Measurements from ENCODE around the gene MYCL. TPM values are rescaled to one million over a fixed set of nuclear protein-coding genes. Genes with fewer than 3 reads are reported as not detected.

MYCL gene
- total and polyA plus RNA-seq, 2 of the 13 experiments (the other 11 are each of a cell fraction or from before 2014, with no cell fraction given), result 0.31 to 1.7 TPM

DNA sequence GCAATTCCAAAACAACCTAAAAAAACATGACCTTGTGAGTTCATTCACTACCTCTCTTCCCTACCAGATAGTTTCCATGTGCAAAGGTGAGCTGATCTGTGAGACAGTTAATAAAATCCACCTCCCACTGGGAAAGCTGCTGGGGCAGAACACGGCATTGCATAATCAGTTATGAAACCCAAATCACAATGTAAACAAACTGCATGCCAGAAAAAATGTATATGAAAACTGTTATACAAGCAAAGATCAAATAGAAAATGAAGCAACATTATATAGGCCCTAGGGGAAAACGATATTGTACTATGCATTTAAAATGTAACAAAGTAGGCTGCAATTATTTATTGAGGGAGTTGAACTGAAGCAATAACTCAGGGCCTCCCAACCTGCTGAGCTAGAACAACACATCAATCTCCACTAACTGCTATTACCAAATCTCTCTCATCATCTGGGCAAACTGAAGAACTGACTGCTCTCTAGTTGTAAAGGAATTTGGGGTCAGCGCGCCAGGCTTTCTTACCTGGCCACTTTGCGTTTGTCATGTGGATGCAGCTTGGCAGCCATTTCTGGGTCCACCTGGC is 49.4 kb downstream of the MYCL start (continued):
- TF ChIP-seq ZNF660 (CRISPR knock-in tag; IDR thresholded peaks at IDR 0.05; ENCODE audit: borderline replicate concordance, low read depth), result no peak
- peak in 1 of 2 experiments; percentile 48; a peak in 1 of 4 replicates for TF ChIP-seq KLF16 (CRISPR knock-in tag; IDR thresholded peaks at IDR 0.05)
- TF ChIP-seq, protein P1, sequence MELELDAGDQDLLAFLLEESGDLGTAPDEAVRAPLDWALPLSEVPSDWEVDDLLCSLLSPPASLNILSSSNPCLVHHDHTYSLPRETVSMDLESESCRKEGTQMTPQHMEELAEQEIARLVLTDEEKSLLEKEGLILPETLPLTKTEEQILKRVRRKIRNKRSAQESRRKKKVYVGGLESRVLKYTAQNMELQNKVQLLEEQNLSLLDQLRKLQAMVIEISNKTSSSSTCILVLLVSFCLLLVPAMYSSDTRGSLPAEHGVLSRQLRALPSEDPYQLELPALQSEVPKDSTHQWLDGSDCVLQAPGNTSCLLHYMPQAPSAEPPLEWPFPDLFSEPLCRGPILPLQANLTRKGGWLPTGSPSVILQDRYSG (CRISPR knock-in tag; IDR thresholded peaks at IDR 0.05), result no peak
- TF ChIP-seq, protein P2, sequence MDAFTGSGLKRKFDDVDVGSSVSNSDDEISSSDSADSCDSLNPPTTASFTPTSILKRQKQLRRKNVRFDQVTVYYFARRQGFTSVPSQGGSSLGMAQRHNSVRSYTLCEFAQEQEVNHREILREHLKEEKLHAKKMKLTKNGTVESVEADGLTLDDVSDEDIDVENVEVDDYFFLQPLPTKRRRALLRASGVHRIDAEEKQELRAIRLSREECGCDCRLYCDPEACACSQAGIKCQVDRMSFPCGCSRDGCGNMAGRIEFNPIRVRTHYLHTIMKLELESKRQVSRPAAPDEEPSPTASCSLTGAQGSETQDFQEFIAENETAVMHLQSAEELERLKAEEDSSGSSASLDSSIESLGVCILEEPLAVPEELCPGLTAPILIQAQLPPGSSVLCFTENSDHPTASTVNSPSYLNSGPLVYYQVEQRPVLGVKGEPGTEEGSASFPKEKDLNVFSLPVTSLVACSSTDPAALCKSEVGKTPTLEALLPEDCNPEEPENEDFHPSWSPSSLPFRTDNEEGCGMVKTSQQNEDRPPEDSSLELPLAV (CRISPR knock-in tag; conservative IDR thresholded peaks at IDR 0.05; ENCODE audit: low read depth), result no peak
- no peak for TF ChIP-seq ZNF547 (CRISPR knock-in tag; IDR thresholded peaks at IDR 0.05)
- TF ChIP-seq ZNF496 (CRISPR knock-in tag; IDR thresholded peaks at IDR 0.05; ENCODE audit: insufficient replicate concordance), result no peak
- peak; percentile 79 for TF ChIP-seq SOX5 (CRISPR knock-in tag; IDR thresholded peaks at IDR 0.05; ENCODE audit: borderline replicate concordance)
- TF ChIP-seq SMARCE1 (IDR thresholded peaks at IDR 0.05; ENCODE audit: borderline replicate concordance), result no peak
- TF ChIP-seq ZNF329 (CRISPR knock-in tag; IDR thresholded peaks at IDR 0.05; ENCODE audit: low read depth), result no peak
- TF ChIP-seq ZNF570 (CRISPR knock-in tag; IDR thresholded peaks at IDR 0.05; ENCODE audit: borderline replicate concordance), result no peak
- no peak for TF ChIP-seq ZNF556 (CRISPR knock-in tag; IDR thresholded peaks at IDR 0.05; ENCODE audit: borderline replicate concordance)
- TF ChIP-seq, protein P3, sequence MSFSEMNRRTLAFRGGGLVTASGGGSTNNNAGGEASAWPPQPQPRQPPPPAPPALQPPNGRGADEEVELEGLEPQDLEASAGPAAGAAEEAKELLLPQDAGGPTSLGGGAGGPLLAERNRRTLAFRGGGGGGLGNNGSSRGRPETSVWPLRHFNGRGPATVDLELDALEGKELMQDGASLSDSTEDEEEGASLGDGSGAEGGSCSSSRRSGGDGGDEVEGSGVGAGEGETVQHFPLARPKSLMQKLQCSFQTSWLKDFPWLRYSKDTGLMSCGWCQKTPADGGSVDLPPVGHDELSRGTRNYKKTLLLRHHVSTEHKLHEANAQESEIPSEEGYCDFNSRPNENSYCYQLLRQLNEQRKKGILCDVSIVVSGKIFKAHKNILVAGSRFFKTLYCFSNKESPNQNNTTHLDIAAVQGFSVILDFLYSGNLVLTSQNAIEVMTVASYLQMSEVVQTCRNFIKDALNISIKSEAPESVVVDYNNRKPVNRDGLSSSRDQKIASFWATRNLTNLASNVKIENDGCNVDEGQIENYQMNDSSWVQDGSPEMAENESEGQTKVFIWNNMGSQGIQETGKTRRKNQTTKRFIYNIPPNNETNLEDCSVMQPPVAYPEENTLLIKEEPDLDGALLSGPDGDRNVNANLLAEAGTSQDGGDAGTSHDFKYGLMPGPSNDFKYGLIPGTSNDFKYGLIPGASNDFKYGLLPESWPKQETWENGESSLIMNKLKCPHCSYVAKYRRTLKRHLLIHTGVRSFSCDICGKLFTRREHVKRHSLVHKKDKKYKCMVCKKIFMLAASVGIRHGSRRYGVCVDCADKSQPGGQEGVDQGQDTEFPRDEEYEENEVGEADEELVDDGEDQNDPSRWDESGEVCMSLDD (CRISPR knock-in tag; IDR thresholded peaks at IDR 0.05; ENCODE audit: borderline replicate concordance), result no peak
- TF ChIP-seq SMAD9 (CRISPR knock-in tag; IDR thresholded peaks at IDR 0.05), result no peak
- TF ChIP-seq, protein P4, sequence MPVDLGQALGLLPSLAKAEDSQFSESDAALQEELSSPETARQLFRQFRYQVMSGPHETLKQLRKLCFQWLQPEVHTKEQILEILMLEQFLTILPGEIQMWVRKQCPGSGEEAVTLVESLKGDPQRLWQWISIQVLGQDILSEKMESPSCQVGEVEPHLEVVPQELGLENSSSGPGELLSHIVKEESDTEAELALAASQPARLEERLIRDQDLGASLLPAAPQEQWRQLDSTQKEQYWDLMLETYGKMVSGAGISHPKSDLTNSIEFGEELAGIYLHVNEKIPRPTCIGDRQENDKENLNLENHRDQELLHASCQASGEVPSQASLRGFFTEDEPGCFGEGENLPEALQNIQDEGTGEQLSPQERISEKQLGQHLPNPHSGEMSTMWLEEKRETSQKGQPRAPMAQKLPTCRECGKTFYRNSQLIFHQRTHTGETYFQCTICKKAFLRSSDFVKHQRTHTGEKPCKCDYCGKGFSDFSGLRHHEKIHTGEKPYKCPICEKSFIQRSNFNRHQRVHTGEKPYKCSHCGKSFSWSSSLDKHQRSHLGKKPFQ (CRISPR knock-in tag; IDR thresholded peaks at IDR 0.05; ENCODE audit: insufficient replicate concordance), result no peak
- no peak for TF ChIP-seq BRD4 (CRISPR knock-in tag; IDR thresholded peaks at IDR 0.05)
- TF ChIP-seq, protein P5, sequence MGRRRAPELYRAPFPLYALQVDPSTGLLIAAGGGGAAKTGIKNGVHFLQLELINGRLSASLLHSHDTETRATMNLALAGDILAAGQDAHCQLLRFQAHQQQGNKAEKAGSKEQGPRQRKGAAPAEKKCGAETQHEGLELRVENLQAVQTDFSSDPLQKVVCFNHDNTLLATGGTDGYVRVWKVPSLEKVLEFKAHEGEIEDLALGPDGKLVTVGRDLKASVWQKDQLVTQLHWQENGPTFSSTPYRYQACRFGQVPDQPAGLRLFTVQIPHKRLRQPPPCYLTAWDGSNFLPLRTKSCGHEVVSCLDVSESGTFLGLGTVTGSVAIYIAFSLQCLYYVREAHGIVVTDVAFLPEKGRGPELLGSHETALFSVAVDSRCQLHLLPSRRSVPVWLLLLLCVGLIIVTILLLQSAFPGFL (CRISPR knock-in tag; IDR thresholded peaks at IDR 0.05), result no peak
- peak; percentile 10; the same call in 1 of the 2 replicates for TF ChIP-seq HNF4G (IDR thresholded peaks at IDR 0.05; ENCODE audit: borderline replicate concordance, low read depth, low read length)
- TF ChIP-seq HNF4G (CRISPR knock-in tag; IDR thresholded peaks at IDR 0.05; ENCODE audit: borderline replicate concordance, low read depth), result no peak
